ENCODE results near the gene ABHD16A. TPM values are rescaled to one million over a fixed set of nuclear protein-coding genes. Genes with fewer than 3 reads are reported as not detected.
A peak's percentile ranks its signal among the peaks of the same experiment; 100 is the strongest.

ABHD16A gene
- total and polyA plus RNA-seq, 10 donors: 30.2 to 80.7 (median 64.2) TPM

DNA sequence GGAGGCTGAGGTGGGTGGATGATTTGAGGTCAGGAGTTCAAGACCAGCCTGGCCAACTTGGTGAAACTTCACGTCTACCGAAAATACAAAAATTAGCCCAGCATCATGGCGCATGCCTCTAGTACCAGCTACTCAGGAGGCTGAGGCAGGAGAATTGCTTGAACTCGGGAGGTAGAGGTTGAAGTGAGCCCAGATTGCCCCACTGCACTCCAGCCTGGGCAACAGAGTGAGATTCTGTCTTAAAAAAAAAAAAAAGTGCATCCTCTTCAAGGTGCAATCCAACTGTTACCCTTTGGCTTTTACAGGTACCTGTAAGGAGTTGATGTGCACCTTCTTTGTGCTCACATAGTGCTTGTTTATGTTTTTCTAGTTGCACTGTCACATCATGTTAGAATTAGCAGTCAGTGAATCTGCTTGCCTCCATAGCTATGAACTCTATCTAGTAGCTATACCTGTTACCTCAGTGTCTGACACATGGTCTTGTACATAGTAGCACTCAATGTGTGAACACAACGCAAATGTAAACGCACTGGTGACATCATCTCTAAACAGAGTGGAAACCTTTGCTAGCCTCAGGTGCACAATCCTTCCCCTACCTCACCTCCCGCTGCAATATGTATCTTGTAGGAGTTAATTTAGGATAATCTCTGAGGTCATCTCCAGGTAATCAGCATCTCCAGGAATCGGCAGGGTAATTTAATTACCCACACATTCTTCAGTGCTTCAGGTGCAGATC lies 46.3 kb upstream of the ABHD16A start:
- peaks cover 0 to 4% (median 0%) of the 10 kb centered on the region in 6 donors for H3K36me3 ChIP-seq
- intact Hi-C loops (cut with DNase I; ENCODE audit: low total_unique reads): no loop called here
- TF ChIP-seq, protein P1, sequence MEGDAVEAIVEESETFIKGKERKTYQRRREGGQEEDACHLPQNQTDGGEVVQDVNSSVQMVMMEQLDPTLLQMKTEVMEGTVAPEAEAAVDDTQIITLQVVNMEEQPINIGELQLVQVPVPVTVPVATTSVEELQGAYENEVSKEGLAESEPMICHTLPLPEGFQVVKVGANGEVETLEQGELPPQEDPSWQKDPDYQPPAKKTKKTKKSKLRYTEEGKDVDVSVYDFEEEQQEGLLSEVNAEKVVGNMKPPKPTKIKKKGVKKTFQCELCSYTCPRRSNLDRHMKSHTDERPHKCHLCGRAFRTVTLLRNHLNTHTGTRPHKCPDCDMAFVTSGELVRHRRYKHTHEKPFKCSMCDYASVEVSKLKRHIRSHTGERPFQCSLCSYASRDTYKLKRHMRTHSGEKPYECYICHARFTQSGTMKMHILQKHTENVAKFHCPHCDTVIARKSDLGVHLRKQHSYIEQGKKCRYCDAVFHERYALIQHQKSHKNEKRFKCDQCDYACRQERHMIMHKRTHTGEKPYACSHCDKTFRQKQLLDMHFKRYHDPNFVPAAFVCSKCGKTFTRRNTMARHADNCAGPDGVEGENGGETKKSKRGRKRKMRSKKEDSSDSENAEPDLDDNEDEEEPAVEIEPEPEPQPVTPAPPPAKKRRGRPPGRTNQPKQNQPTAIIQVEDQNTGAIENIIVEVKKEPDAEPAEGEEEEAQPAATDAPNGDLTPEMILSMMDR (IDR thresholded peaks at IDR 0.05 in 8 of 11, conservative IDR thresholded peaks at IDR 0.05 in 3 of 11): no peak
- no peak for TF ChIP-seq POLR2A (IDR thresholded peaks at IDR 0.05)
- TF ChIP-seq POLR2AphosphoS5 (IDR thresholded peaks at IDR 0.05): no peak
- H3K4me3 ChIP-seq: no peak overlapping the region
- WGBS, 5 donors: 86 to 97% (median 96%) methylated on average over 8 of the region's 8 CpGs
- H3K4me1 ChIP-seq: no peaks in the 10 kb centered on the region
- DNase-seq: peak; percentile 18
- no peaks in the 10 kb centered on the region for H3K27me3 ChIP-seq (replicated peaks in 1 of 7)
- no peaks in the 10 kb centered on the region for H3K9me3 ChIP-seq
- H3K27ac ChIP-seq: no peak overlapping the region

DNA sequence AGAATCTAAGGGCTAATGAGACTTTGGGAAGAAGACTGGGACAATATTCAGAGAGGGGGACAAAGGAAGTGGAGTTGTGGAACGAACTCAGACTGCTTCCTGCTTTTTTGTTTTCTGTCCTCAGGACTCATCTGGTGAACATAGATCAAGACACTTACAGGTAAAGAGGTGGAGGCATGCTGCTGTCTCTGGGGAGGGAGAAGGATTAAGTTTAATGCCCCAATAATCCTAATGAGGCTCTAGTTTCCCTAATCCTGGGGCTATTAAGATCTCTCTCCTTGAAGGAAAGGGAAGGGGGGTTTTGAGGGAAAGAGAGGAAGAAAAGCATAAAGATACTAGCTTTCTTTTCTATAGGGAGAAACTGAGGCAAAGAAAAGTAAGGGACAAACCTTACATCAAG lies 41.3 kb upstream of the ABHD16A start:
- no peak for TF ChIP-seq POLR2A (IDR thresholded peaks at IDR 0.05)
- TF ChIP-seq POLR2AphosphoS5 (IDR thresholded peaks at IDR 0.05): no peak
- TF ChIP-seq, protein P1 (IDR thresholded peaks at IDR 0.05 in 8 of 11, conservative IDR thresholded peaks at IDR 0.05 in 3 of 11): no peak
- Histone ChIP-seq H3K4me1 (peaks cover 1 to 18% (median 13%) of the 10 kb centered on the region in 6 donors), H3K4me3 (no peak overlapping the region), H3K27ac (no peak overlapping the region), H3K9me3 (no peaks in the 10 kb centered on the region), H3K27me3 (replicated peaks in 1 of 7) (no peaks in the 10 kb centered on the region), H3K36me3 (peaks cover 0 to 15% (median 0%) of the 10 kb centered on the region in 6 donors)
- WGBS, 5 donors: 30 to 64% (median 53%) methylated on average over 1 of the region's 1 CpG
- DNase-seq: no peak
- intact Hi-C loops (cut with DNase I; ENCODE audit: low total_unique reads): no loop called here

DNA sequence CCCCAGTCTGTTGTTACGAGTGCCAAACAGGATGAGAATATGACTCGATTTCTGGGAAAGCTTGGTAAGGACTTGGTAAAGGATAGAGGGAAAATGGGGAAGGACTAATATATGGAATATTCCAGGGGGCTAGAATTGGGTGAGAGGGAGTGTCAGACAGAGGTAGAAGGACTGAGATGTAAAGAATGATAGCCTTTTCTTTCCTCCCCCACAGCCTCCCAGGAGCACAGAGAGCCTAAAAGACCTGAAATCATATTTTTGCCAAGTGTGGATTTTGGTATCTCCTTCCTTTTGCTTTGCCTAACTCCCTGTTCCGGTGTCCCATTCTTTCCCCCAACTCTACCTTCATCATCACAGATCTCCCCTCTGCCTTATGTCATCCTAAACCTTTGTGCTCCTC lies 39.8 kb upstream of the ABHD16A start:
- H3K9me3 ChIP-seq: no peaks in the 10 kb centered on the region
- no peak overlapping the region for H3K27ac ChIP-seq
- no peak for TF ChIP-seq POLR2AphosphoS5 (IDR thresholded peaks at IDR 0.05)
- TF ChIP-seq, protein P1 (IDR thresholded peaks at IDR 0.05 in 8 of 11, conservative IDR thresholded peaks at IDR 0.05 in 3 of 11): no peak
- TF ChIP-seq POLR2A (IDR thresholded peaks at IDR 0.05): no peak
- peaks cover 0 to 15% (median 0%) of the 10 kb centered on the region in 6 donors for H3K36me3 ChIP-seq
- intact Hi-C loops (cut with DNase I; ENCODE audit: low total_unique reads): no loop called here
- no peak overlapping the region for H3K4me3 ChIP-seq
- DNase-seq: no peak
- 93 to 97% (median 96%) methylated on average over 3 of the region's 3 CpGs for WGBS, 5 donors
- H3K27me3 ChIP-seq (replicated peaks in 1 of 7): no peaks in the 10 kb centered on the region
- H3K4me1 ChIP-seq: peaks cover 12 to 34% (median 28%) of the 10 kb centered on the region in 6 donors

DNA sequence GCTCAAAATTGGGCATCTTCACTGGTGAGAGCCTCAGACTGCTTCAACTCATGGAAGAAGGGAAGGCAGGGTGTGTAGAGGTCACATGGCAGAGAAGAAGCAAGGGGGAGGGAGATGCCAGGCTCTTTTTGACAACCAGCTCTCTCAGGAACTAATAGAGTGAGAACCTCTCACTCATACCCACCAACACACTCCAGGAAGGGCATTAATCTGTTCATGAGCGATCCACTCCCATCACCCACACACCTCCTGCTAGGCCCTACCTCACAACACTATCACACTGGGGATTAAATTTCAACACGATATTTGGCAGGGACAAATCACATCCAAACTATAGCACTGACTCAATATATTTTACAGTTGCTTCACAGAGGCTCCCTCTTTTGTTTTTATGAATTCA lies 38.7 kb upstream of the ABHD16A start:
- Histone ChIP-seq H3K4me3 (no peak overlapping the region), H3K27me3 (replicated peaks in 1 of 7) (no peaks in the 10 kb centered on the region), H3K4me1 (peaks cover 23 to 45% (median 39%) of the 10 kb centered on the region in 6 donors), H3K27ac (no peak overlapping the region), H3K36me3 (peaks cover 0 to 15% (median 0%) of the 10 kb centered on the region in 6 donors), H3K9me3 (no peaks in the 10 kb centered on the region)
- intact Hi-C loops (cut with DNase I; ENCODE audit: low total_unique reads): no loop called here
- WGBS, 5 donors: 91 to 96% (median 95%) methylated on average over 2 of the region's 2 CpGs
- no peak for DNase-seq
- no peak for TF ChIP-seq POLR2A (IDR thresholded peaks at IDR 0.05)
- no peak for TF ChIP-seq POLR2AphosphoS5 (IDR thresholded peaks at IDR 0.05)
- TF ChIP-seq, protein P1 (IDR thresholded peaks at IDR 0.05 in 8 of 11, conservative IDR thresholded peaks at IDR 0.05 in 3 of 11): no peak
